WI38 (cell line): ENCODE results near the gene FBP1.

Experiments used
- H3K4me3 ChIP-seq: 2 replicates; pipeline ENCODE4 v1.5.1; 2011; ENCODE audit warnings: low read depth, mild to moderate bottlenecking, control low read depth, low read length
- TF ChIP-seq, protein P1 (sequence below): IDR thresholded peaks from 2 replicates; pipeline ENCODE4 v1.5.1; 2012; ENCODE audit warnings: low read depth, mild to moderate bottlenecking, control low read depth, low read length

The FBP1 gene

DNA sequence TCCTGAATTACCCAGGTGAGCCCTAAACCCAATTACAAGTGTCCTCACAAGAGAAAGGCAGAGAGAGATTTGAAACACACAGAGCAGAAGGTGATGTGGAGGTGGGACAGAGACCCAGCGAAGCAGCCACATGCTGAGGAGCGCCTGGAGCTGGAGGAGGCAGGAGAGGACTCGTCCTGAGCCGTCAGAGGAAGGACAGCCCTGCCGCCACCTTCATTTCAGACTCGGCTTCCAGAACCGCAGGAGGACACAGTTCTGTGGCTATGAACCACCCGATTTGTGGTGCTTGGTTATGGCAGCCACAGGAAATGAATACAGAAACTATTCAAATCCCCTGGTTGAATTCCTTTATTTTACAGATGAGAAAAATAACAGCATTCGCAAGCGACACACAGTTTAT is 16.4 kb upstream of the FBP1 start:
- no peak overlapping the region for H3K4me3 ChIP-seq

DNA sequence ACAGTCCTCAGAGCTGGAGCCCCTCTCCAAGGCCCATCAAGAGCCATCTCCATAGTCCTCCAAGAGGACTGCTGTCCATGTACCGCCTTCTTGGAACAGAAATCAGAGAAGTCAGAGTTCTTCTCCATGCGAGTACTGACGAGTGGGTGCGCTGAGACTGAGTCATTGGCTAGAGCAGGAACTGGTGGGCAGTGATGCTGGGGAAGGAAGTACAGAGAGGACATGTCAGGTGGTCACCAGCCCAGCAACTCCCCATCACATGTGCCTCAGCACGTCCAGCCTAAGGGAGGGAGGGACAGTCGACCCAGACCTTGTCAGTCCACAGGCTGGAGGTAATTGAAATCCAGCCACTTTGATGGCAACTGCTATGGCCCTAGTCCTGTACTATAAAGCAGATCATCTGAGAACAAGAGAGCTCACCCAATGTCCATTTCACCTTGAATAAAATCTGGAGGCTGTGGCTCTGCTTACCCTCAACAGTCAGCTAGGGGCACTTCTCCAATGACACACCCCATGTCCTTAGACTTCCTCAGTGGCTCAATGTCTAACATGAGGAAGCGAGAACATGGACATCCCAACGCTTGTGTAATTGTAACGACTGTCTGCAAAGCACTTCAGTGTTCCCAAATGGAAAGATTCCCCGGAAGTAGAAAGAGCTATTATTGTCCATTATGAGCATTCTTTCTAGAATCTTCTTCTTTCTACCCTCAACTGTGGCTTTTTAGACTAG is 15.0 kb upstream of the FBP1 start:
- no peak overlapping the region for H3K4me3 ChIP-seq
- TF ChIP-seq, protein P1, sequence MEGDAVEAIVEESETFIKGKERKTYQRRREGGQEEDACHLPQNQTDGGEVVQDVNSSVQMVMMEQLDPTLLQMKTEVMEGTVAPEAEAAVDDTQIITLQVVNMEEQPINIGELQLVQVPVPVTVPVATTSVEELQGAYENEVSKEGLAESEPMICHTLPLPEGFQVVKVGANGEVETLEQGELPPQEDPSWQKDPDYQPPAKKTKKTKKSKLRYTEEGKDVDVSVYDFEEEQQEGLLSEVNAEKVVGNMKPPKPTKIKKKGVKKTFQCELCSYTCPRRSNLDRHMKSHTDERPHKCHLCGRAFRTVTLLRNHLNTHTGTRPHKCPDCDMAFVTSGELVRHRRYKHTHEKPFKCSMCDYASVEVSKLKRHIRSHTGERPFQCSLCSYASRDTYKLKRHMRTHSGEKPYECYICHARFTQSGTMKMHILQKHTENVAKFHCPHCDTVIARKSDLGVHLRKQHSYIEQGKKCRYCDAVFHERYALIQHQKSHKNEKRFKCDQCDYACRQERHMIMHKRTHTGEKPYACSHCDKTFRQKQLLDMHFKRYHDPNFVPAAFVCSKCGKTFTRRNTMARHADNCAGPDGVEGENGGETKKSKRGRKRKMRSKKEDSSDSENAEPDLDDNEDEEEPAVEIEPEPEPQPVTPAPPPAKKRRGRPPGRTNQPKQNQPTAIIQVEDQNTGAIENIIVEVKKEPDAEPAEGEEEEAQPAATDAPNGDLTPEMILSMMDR: no peak

More for the DNA sequence above, 16.4 kb upstream of the FBP1 start:
- TF ChIP-seq, protein P1: no peak

DNA sequence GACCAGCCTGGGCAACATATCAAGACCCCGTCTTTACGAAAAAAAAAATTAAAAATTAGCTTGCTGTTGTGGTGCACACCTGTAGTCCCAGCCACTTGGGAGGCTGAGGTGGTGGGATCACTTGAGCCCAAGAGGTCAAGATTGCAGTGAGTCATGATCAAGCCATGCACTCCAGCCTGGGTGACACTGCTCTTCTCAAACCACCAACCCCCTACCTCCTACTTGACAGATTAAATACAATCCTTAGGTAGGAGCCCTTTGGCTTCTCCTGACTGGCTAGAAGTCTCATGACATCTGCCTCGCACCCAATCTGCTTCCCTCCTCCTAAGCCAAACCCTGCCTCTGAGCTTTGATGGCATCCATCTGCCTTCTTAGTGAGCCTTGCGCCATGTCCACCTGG is 11.6 kb upstream of the FBP1 start:
- H3K4me3 ChIP-seq: no peak overlapping the region
- TF ChIP-seq, protein P1: no peak

DNA sequence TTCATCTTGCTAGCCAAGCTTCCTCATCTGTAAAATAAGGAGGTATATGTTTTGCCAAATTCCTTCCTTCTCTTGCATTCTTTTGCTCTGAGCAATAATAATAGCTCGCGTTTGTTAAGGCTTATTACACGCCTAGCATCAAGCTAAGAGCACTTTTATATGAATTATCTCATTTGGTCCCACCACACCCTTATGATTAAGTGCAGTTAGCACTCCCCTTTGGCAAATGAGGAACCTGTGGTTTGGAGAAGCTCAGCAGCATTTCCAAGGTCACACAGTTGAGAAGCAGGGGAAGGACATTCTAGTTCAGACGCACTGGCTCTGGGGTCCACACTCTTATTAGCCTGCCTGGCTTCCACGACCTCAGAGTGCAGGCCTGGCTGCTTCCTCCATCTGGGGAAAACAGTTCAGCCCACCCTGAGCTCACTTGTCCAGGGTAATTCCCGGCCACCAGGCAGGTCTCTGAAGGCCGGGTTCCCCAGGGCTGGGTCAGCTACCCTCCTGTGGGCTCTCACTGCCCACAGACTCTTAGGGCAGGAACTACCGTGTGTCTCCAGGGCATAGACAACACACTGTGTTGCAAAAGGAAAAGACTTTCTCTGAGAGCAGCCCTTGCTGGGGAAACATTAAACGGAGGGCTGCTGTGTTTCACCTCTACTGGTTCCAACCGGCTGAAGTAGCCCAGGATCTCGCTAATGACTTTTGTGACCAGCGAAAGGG is 9.9 kb upstream of the FBP1 start:
- TF ChIP-seq, protein P1: no peak
- H3K4me3 ChIP-seq: no peak overlapping the region

DNA sequence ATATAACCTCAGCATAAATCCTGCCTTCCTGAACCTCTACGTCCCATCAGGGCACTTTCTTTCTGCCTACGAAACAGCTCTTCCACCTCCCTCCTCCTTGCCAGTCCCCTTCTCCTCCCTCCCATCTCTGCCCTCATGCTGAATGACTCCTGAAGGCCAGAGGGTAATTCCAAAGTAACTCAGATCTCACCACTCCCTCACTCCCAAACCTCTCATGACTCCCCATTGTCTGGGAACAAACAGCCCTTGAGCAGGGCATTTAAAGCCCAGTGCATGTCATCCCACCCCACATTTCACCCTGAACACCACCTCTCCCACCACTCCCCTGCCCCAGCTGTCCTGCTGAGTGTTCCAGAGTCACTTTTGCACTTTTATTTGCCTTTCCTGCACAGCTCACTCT is 8.9 kb upstream of the FBP1 start:
- no peak overlapping the region for H3K4me3 ChIP-seq
- TF ChIP-seq, protein P1: no peak

DNA sequence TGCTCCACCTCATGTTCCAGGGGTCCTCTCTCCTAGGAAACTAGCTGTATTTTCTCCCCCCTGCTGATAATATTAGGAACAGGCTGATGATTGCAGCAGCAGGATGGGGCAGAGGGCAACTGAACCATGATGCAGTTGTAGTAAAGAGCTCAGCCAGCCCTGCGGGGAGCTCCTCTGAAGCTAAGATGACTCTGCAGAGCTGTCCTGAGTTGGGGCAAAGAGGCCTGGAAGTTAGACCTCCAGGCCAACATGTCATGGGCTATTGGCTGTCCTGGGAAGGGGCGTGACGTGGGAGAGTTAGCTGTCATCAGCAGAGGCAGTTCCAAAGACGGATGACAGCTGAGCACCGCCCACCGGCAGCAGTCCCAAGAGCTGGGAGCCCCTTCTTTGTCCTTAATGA is 6.6 kb upstream of the FBP1 start:
- TF ChIP-seq, protein P1: no peak

DNA sequence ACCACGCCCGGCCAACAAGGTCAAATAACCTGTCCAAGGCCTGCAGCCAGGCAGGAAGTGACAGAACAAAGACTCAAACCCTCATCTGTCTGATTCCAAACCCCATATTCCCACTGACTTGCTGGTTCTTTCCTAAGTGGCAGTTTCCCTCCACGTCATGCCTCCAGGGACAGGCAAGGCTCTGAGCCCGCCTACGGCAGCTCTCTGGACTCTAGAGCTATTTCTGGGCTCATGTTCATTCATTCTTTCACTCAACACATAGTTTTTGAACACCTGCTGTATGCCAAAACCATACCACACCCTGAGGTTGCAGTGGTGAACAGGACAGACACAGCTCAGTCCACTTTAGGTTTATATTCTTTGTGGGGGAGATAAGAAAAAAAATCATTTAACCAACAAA is 5.2 kb upstream of the FBP1 start:
- H3K4me3 ChIP-seq: no peak overlapping the region
- TF ChIP-seq, protein P1: no peak

More for the DNA sequence above, 6.6 kb upstream of the FBP1 start:
- no peak overlapping the region for H3K4me3 ChIP-seq
